H9 (cell line): ENCODE results near the gene WDR36. TPM values are rescaled to one million over a fixed set of nuclear protein-coding genes. Genes with fewer than 3 reads are reported as not detected.

Experiments used
- DNase-seq: peaks from one replicate; pipeline ENCODE4 v3.0.0-alpha.2; 2017
- H2AFZ ChIP-seq: one replicate; pipeline ENCODE4 v1.6.1; 2013; ENCODE audit warnings: mild to moderate bottlenecking, low read length, control low read depth, moderate library complexity
- H2AK5ac ChIP-seq: 2 replicates; pipeline ENCODE4 v1.6.1; 2013; ENCODE audit warnings: low read length, control low read depth, mixed read lengths; ENCODE audit not compliant: insufficient read length
- H2BK120ac ChIP-seq: one replicate; pipeline ENCODE4 v1.6.1; 2013; ENCODE audit warnings: low read depth, mild to moderate bottlenecking, low read length, control low read depth, inconsistent platforms; ENCODE audit not compliant: poor library complexity, severe bottlenecking
- H2BK12ac ChIP-seq: 2 replicates; pipeline ENCODE4 v1.6.1; 2013; ENCODE audit warnings: low read length, control low read depth, mixed read lengths, low read depth; ENCODE audit not compliant: insufficient read length
- H2BK15ac ChIP-seq: 2 replicates; pipeline ENCODE4 v1.6.1; 2013; ENCODE audit warnings: low read depth, low read length, control low read depth
- H2BK20ac ChIP-seq: one replicate; pipeline ENCODE4 v1.6.1; 2013; ENCODE audit warnings: low read depth, mild to moderate bottlenecking, low read length, control low read depth, inconsistent platforms; ENCODE audit not compliant: poor library complexity, severe bottlenecking
- H2BK5ac ChIP-seq: 2 replicates; pipeline ENCODE4 v1.6.1; 2013; ENCODE audit warnings: low read length, control low read depth, mixed read lengths; ENCODE audit not compliant: insufficient read length
- H3K14ac ChIP-seq: 2 replicates; pipeline ENCODE4 v1.6.1; 2013; ENCODE audit warnings: low read length, control low read depth; ENCODE audit not compliant: insufficient read depth
- H3K18ac ChIP-seq: 2 replicates; pipeline ENCODE4 v1.6.1; 2013; ENCODE audit warnings: low read depth, mild to moderate bottlenecking, mixed read lengths, low read length, control low read depth; ENCODE audit not compliant: insufficient read length
- H3K23ac ChIP-seq: 2 replicates; pipeline ENCODE4 v1.6.1; 2013; ENCODE audit warnings: low read length, control low read depth, mixed read lengths, low read depth; ENCODE audit not compliant: insufficient read length
- H3K23me2 ChIP-seq: 2 replicates; pipeline ENCODE4 v1.6.1; 2013; ENCODE audit warnings: low read depth, mild to moderate bottlenecking, mixed read lengths, low read length, control low read depth; ENCODE audit not compliant: insufficient read length, poor library complexity, severe bottlenecking
- H3K27ac ChIP-seq: 2 replicates; pipeline ENCODE4 v1.5.1; 2013; ENCODE audit warnings: low read length, control low read depth, mixed read lengths, low read depth; ENCODE audit not compliant: insufficient read length
- H3K27me3 ChIP-seq: 2 replicates; pipeline ENCODE4 v1.6.1; 2013; ENCODE audit warnings: low read length, control low read depth, inconsistent platforms; ENCODE audit not compliant: insufficient read depth
- H3K4ac ChIP-seq: 2 replicates; pipeline ENCODE4 v1.6.1; 2013; ENCODE audit warnings: low read depth, mild to moderate bottlenecking, control low read depth, inconsistent platforms, low read length, moderate library complexity
- H3K4me1 ChIP-seq: 2 replicates; pipeline ENCODE4 v1.6.1; 2013; ENCODE audit warnings: low read length, control low read depth, inconsistent platforms; ENCODE audit not compliant: insufficient read depth
- H3K4me2 ChIP-seq: 2 replicates; pipeline ENCODE4 v1.6.1; 2013; ENCODE audit warnings: low read length, control low read depth, mixed read lengths; ENCODE audit not compliant: insufficient read length, insufficient read depth
- H3K56ac ChIP-seq: 2 replicates; pipeline ENCODE4 v1.6.1; 2013; ENCODE audit warnings: low read depth, mild to moderate bottlenecking, mixed read lengths, low read length, control low read depth; ENCODE audit not compliant: insufficient read length
- H3K79me1 ChIP-seq: 2 replicates; pipeline ENCODE4 v1.6.1; 2013; ENCODE audit warnings: low read depth, mild to moderate bottlenecking, moderate library complexity, low read length, control low read depth, inconsistent platforms; ENCODE audit not compliant: insufficient read depth, poor library complexity, severe bottlenecking
- H3K79me2 ChIP-seq: 2 replicates; pipeline ENCODE4 v1.6.1; 2013; ENCODE audit warnings: low read length, control low read depth, inconsistent platforms; ENCODE audit not compliant: insufficient read depth
- H3K9ac ChIP-seq: 2 replicates; pipeline ENCODE4 v1.6.1; 2013; ENCODE audit warnings: low read length, control low read depth, mixed read lengths; ENCODE audit not compliant: insufficient read length; ENCODE audit errors: extremely low read depth
- H3K9me3 ChIP-seq: one replicate; pipeline ENCODE4 v1.6.1; 2013; ENCODE audit warnings: low read depth, low read length, inconsistent platforms; ENCODE audit not compliant: control insufficient read depth
- H3T11ph ChIP-seq: one replicate; pipeline ENCODE4 v1.6.1; 2013; ENCODE audit warnings: mild to moderate bottlenecking, low read length, control low read depth, inconsistent platforms
- H4K20me1 ChIP-seq: one replicate; pipeline ENCODE4 v1.6.1; 2013; ENCODE audit not compliant: control insufficient read depth, insufficient read length, insufficient read depth
- H4K5ac ChIP-seq: 2 replicates; pipeline ENCODE4 v1.6.1; 2013; ENCODE audit warnings: low read depth, mild to moderate bottlenecking, mixed read lengths, low read length, control low read depth; ENCODE audit not compliant: insufficient read length
- H4K8ac ChIP-seq: replicated peaks from 2 replicates; pipeline ENCODE4 v1.6.1; 2013; ENCODE audit warnings: low read length, control low read depth, mixed read lengths, low read depth; ENCODE audit not compliant: insufficient read length
- H4K91ac ChIP-seq: 2 replicates; pipeline ENCODE4 v1.6.1; 2013; ENCODE audit warnings: low read depth, mild to moderate bottlenecking, moderate library complexity, mixed read lengths, low read length, control low read depth; ENCODE audit not compliant: insufficient read length
- H3K27ac Mint-ChIP-seq, 3 experiments: 2 replicates in 2 of 3; 3 replicates in 1 of 3; pipeline ENCODE4 v1.8.0; 2020 to 2021; ENCODE audit warnings: mixed read lengths in 3 of 3, mild to moderate bottlenecking in 1 of 3, moderate library complexity in 1 of 3
- H3K27me3 Mint-ChIP-seq: 2 replicates; pipeline ENCODE4 v1.8.0; 2021; ENCODE audit warnings: low read depth, mild to moderate bottlenecking, moderate library complexity, mixed read lengths
- H3K36me3 Mint-ChIP-seq, 3 experiments: 2 replicates in 2 of 3; 3 replicates in 1 of 3; pipeline ENCODE4 v1.8.0; 2020 to 2021; ENCODE audit warnings: low read depth in 3 of 3, mixed read lengths in 3 of 3; ENCODE audit not compliant: insufficient read depth in 1 of 3
- H3K4me1 Mint-ChIP-seq, 2 experiments: 2 replicates each; pipeline ENCODE4 v1.8.0; 2020; ENCODE audit warnings: mixed read lengths in 2 of 2
- H3K4me3 Mint-ChIP-seq, 2 experiments: 2 replicates in 1 of 2; 3 replicates in 1 of 2; pipeline ENCODE4 v1.8.0; 2020 to 2021; ENCODE audit warnings: mild to moderate bottlenecking in 2 of 2, mixed read lengths in 2 of 2, moderate library complexity in 1 of 2
- H3K9me3 Mint-ChIP-seq, 2 experiments: 2 replicates in 1 of 2; 3 replicates in 1 of 2; pipeline ENCODE4 v1.8.0; 2020; ENCODE audit warnings: mild to moderate bottlenecking in 2 of 2, mixed read lengths in 2 of 2, moderate library complexity in 1 of 2
- WGBS: extraction: QIAGEN DNeasy Blood & Tissue Kit; methylation state at CpG from one replicate; pipeline ENCODE4 v1.1.7; 2013; ENCODE audit warnings: missing lambda C conversion rate, low lambda C conversion rate, mixed read lengths; ENCODE audit not compliant: insufficient read length; ENCODE audit errors: extremely low coverage; 5-methylcytosine and 5-hydroxymethylcytosine counted together
- total RNA-seq: library from RNA; stranded (reverse); gene quantifications from 2 replicates; pipeline ENCODE4 v1.2.1, GENCODE V29; 2021
- TF ChIP-seq, protein P1 (sequence below): fragments of 200-600 bp; sonication (generic); conservative IDR thresholded peaks from 3 replicates; pipeline ENCODE4 v1.8.0; 2021; ENCODE audit warnings: antibody characterized with exemption, mild to moderate bottlenecking

WDR36 gene
- total RNA-seq, 1 experiment from 2014 or later, result 42.0 TPM

DNA sequence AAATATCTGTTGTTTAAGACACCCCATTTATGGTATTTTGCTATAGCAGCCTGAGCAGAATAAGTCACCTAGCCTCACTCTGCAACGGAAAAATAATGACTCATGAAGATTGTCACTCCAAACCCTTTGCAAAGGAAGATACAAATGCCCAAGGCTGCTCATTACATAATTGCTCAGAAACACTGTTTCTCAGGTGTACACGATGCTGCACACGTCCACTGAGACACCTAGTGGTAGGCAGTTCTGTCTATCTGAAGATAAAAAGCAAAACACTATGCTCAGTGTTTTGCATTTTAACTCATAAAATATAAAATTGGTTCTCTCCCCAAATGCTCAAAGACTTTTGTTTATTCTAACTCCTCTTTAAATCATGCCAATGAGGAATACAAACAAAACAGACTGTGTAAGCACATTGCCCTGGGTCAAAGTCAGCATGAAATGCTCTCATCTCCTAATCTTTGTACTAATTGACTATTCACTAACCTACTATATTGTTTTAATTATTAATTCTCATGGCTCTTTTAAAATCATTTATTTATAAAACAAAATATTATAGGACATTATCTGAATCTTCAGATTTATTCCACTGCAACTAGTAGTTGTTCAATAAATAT, 28.3 kb upstream of the WDR36 start:
- Mint-ChIP-seq H3K36me3 (no peaks in the 10 kb centered on the region), H3K4me1 (no peaks in the 10 kb centered on the region), H3K27me3 (peaks cover 21% of the 10 kb centered on the region), H3K4me3 (no peak overlapping the region), H3K9me3 (no peaks in the 10 kb centered on the region), H3K27ac (no peak overlapping the region)
- no peaks in the 10 kb centered on the region for H3K9me3 ChIP-seq
- H2BK20ac ChIP-seq, result no peak overlapping the region
- no peak overlapping the region for H2BK15ac ChIP-seq
- H4K20me1 ChIP-seq, result no peaks in the 10 kb centered on the region
- H2AK5ac ChIP-seq, result no peak overlapping the region
- no peak overlapping the region for H3K56ac ChIP-seq
- no peak overlapping the region for H2BK120ac ChIP-seq
- H3K4me1 ChIP-seq, result no peaks in the 10 kb centered on the region
- no peak overlapping the region for H3K4ac ChIP-seq
- no peak for DNase-seq
- H4K91ac ChIP-seq, result no peak overlapping the region
- H3K9ac ChIP-seq, result no peak overlapping the region
- H3K27me3 ChIP-seq, result no peaks in the 10 kb centered on the region; the same call in 1 of the 2 replicates
- H3K23ac ChIP-seq, result no peak overlapping the region
- no peaks in the 10 kb centered on the region for H3K23me2 ChIP-seq
- no peak overlapping the region for H3K4me2 ChIP-seq
- no CpG with 5 or more reads among the region's 3 CpGs for WGBS
- H4K5ac ChIP-seq, result no peak overlapping the region
- no peak overlapping the region for H3K18ac ChIP-seq
- H2AFZ ChIP-seq, result no peak overlapping the region
- H2BK5ac ChIP-seq, result no peak overlapping the region
- H3T11ph ChIP-seq, result no peak overlapping the region
- no peaks in the 10 kb centered on the region for H3K79me2 ChIP-seq
- H3K14ac ChIP-seq, result no peak overlapping the region
- no peak overlapping the region for H4K8ac ChIP-seq
- no peak overlapping the region for H3K27ac ChIP-seq
- no peaks in the 10 kb centered on the region for H3K79me1 ChIP-seq
- TF ChIP-seq, protein P1, sequence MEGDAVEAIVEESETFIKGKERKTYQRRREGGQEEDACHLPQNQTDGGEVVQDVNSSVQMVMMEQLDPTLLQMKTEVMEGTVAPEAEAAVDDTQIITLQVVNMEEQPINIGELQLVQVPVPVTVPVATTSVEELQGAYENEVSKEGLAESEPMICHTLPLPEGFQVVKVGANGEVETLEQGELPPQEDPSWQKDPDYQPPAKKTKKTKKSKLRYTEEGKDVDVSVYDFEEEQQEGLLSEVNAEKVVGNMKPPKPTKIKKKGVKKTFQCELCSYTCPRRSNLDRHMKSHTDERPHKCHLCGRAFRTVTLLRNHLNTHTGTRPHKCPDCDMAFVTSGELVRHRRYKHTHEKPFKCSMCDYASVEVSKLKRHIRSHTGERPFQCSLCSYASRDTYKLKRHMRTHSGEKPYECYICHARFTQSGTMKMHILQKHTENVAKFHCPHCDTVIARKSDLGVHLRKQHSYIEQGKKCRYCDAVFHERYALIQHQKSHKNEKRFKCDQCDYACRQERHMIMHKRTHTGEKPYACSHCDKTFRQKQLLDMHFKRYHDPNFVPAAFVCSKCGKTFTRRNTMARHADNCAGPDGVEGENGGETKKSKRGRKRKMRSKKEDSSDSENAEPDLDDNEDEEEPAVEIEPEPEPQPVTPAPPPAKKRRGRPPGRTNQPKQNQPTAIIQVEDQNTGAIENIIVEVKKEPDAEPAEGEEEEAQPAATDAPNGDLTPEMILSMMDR, result peak; percentile 30; the same call in 2 of the 3 replicates
- no peak overlapping the region for H2BK12ac ChIP-seq
